Right lobe of liver (tissue), 6 donors: Measurements from ENCODE around the gene COPS7A. TPM values are rescaled to one million over a fixed set of nuclear protein-coding genes. Genes with fewer than 3 reads are reported as not detected.

Source experiments
- ATAC-seq, 4 donors: fragments of 200-7000 bp; cut with Tn5 transposase; one replicate each; pipeline ENCODE4 v1.9.1; 2020; ENCODE audit warnings: mild to moderate bottlenecking in 4 of 4, moderate library complexity in 4 of 4
- DNase-seq, 3 donors: peaks; one replicate each; pipeline ENCODE4 v3.0.0-alpha.2; 2020
- H3K27ac ChIP-seq, 3 donors: fragments of 200-600 bp; one replicate each; pipeline ENCODE4 v1.8.0; 2022
- H3K27me3 ChIP-seq, 2 donors: fragments of 200-600 bp; one replicate each; pipeline ENCODE4 v1.8.0; 2022
- H3K36me3 ChIP-seq, 4 donors: fragments of 200-600 bp; sonication (generic) in 1 of 4; one replicate each; pipeline versions ENCODE4 v1.5.1 to v1.8.0; 2017 to 2022; ENCODE audit warnings: control low read depth in 1 of 4
- H3K4me1 ChIP-seq, 4 donors: fragments of 200-600 bp; sonication (generic) in 1 of 4; one replicate each; pipeline versions ENCODE4 v1.5.1 to v1.8.0; 2017 to 2022; ENCODE audit warnings: control low read depth in 1 of 4
- H3K4me3 ChIP-seq, 3 donors: fragments of 200-600 bp; one replicate each; pipeline ENCODE4 v1.8.0; 2022
- H3K9me3 ChIP-seq, 4 donors: fragments of 200-600 bp; sonication (generic) in 1 of 4; one replicate each; pipeline versions ENCODE4 v1.5.1 to v1.8.0; 2017 to 2022; ENCODE audit warnings: control low read depth in 1 of 4
- POLR2A ChIP-seq: fragments of 450-650 bp; IDR thresholded peaks from one replicate; pipeline ENCODE4 v1.6.1; 2017; ENCODE audit warnings: antibody characterized with exemption, mild to moderate bottlenecking
- WGBS: methylation state at CpG from one replicate; pipeline ENCODE4 v1.1.6; 2018; ENCODE audit warnings: low coverage, low lambda C conversion rate; ENCODE audit not compliant: insufficient coverage; ENCODE audit errors: missing lambda C conversion rate; 5-methylcytosine and 5-hydroxymethylcytosine counted together
- intact Hi-C, 2 donors: fragments of 100-400 bp; cut with DNase I; formaldehyde crosslinking; loops; one replicate each; pipeline versions ENCODE4 v1.11.2 to v1.14.1; 2022
- small RNA-seq, 2 experiments: library from RNA; depleted of rRNA; stranded (forward); fragments of <200 nt; gene quantifications; one replicate each; pipeline ENCODE3, GENCODE V24; 2016
- total RNA-seq, 6 experiments: library from RNA; depleted of rRNA in 2 of 6; stranded (reverse); fragments of >200 nt in 2 of 6; fragmentation: NEBNext Ultra II Directional in 3 of 6; extraction: Animal tissue kit (Norgen Biotek cat#: 25700) in 3 of 6; gene quantifications; one replicate each; pipeline versions ENCODE4 v1.1.0 to v1.2.4, GENCODE V29; 2016 to 2023
- TF ChIP-seq, protein P1 (sequence below), 4 donors: fragments of 200-600 bp in 3 of 4; fragments of 450-650 bp in 1 of 4; IDR thresholded peaks; one replicate each; pipeline versions ENCODE4 v1.5.1 to v1.8.0; 2016 to 2022; ENCODE audit warnings: antibody characterized with exemption in 4 of 4, mild to moderate bottlenecking in 2 of 4
- donor health status: DM: no; HTN: yes; CAD: no.
- donor health status: DM: no; HTN: no; CAD: no.
- donor health status: DM: no; HTN: no; CAD: no.
- donor health status: DM: no; HTN: yes; CAD: no.
- donor health status: DM: no; HTN: yes; CAD: no.

The COPS7A gene
- total RNA-seq, 6 experiments from 2014 or later: 26.7 to 49.5 (median 30.6) TPM

DNA sequence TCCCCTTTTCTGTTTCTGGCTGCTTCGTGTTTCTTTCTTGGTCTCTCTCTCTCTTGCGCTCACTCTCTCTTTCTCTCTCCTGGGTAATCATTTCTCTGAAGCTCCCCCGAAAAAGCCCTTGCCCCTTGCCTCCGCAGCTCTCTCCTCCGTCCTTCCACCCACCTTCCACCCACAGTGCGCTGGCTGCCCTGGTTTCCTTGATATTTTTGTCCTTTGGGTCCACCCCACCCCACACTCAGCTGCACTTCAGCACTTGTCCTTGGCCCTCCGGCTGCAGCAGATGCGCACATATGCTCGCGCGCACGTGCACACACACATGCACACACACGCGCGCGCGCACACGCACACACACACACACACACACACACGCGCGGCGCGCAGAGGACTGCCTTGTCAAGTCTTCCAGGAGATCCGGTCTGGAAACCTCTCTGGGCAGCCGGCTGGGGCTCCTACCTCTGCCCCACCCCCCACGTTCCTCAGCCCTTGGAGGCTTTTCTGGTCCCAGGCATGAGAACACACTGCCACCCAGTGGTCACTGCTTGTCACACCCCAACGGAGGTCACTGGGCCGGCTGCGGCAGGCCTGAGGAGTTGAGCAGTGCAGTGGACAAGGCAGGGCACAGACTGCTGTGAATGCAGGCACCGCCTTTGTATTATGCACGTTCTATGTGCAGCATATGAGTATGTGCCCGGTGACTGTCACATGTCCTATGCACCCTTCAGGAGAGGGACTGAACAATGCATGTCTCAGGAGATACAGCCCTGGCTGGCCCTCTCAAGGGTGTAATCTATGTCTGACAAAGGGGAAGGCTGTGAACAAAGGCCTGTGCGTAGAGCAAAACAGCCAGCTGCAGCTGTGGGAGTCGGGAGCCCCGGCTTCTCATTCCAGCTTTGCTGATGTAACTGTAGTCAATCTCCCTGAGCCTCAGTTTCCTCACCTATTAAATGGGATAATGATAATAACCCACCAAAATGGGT lies 55.0 kb downstream of the COPS7A start:
- H3K27me3 ChIP-seq: no peaks in the 10 kb centered on the region
- TF ChIP-seq POLR2A: no peak
- TF ChIP-seq, protein P1, sequence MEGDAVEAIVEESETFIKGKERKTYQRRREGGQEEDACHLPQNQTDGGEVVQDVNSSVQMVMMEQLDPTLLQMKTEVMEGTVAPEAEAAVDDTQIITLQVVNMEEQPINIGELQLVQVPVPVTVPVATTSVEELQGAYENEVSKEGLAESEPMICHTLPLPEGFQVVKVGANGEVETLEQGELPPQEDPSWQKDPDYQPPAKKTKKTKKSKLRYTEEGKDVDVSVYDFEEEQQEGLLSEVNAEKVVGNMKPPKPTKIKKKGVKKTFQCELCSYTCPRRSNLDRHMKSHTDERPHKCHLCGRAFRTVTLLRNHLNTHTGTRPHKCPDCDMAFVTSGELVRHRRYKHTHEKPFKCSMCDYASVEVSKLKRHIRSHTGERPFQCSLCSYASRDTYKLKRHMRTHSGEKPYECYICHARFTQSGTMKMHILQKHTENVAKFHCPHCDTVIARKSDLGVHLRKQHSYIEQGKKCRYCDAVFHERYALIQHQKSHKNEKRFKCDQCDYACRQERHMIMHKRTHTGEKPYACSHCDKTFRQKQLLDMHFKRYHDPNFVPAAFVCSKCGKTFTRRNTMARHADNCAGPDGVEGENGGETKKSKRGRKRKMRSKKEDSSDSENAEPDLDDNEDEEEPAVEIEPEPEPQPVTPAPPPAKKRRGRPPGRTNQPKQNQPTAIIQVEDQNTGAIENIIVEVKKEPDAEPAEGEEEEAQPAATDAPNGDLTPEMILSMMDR (IDR thresholded peaks at IDR 0.05): peak; percentile 95 to 99 (median 96)
- H3K36me3 ChIP-seq: no peaks in the 10 kb centered on the region
- 3% methylated on average over 33 of the region's 35 CpGs for whole genome bisulfite sequencing
- no peaks in the 10 kb centered on the region for H3K9me3 ChIP-seq
- intact Hi-C loops: no loop called here
- H3K4me1 ChIP-seq: peaks cover 0 to 62% (median 27%) of the 10 kb centered on the region in 4 donors
- H3K4me3 ChIP-seq: peak overlapping the region; percentile 23 to 41 (median 30)
- peak overlapping the region; percentile 52 to 75 (median 62) for H3K27ac ChIP-seq
- ATAC-seq (peak; percentile 88 to 94 (median 90)), DNase-seq (peak; percentile 93 to 96 (median 95))

DNA sequence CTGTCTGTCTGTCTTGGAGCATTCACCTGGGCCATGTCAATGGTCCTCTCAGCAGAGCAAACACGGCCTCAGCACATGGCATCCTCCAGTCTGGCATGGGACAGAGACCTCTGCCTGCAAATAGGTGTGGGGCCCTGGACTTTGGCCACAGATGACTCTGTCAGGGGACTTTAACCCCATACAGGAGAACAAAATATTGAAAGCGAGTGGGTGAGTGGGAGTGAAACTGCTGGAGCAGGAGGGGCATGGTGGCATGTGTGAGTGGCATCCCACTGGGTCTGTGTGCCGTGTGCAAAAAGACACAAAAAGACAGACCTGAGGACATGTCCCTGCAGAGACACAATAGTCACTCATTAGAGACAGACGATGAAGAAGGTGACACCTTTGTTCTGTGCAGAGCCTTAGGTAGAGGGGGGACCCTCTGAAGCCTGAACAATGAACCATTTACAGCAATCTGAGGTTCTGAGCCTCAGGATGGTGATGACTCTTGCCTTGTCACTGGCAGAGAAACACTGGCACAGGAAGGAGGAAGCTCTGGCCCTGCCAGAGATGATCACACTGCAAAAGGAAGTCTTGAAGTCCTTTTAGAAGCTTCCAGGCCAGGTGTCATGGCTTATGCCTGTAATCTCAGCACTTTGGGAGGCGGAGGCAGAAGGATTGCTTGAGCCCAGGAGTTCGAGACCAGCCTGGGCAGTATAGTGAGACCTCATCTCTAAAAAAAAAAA lies 56.0 kb downstream of the COPS7A start:
- ATAC-seq: peak; percentile 62 to 79 (median 72)
- Histone ChIP-seq H3K4me3 (no peak overlapping the region), H3K36me3 (no peaks in the 10 kb centered on the region), H3K4me1 (peaks cover 0 to 52% (median 26%) of the 10 kb centered on the region in 4 donors), H3K27me3 (no peaks in the 10 kb centered on the region), H3K27ac (peak overlapping the region; percentile 52 to 75 (median 62)), H3K9me3 (no peaks in the 10 kb centered on the region)
- intact Hi-C loops: no loop called here
- peak; percentile 85 to 91 (median 88) for DNase-seq
- 26% methylated on average over 4 of the region's 6 CpGs for WGBS
- TF ChIP-seq, protein P1 (IDR thresholded peaks at IDR 0.05): no peak
- TF ChIP-seq POLR2A: no peak

DNA sequence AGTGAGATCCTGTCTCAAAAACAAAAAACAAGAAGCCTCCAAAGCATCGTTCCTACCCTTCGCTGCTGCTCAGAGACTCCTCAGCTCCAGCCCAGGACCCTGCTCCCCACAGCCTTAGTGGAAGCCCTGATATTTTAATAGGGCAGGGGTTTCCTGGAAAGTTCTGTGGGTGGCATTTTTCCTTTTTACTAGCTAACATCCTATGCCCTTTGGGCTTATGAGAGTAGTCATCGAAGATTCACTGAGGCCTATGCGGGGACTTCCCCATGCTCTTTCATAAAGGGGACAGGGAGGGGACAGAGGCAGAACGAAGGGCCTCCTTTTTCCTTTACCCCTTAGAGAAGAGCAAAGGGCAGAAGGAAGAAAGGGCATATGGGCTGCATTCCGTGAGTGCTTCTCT lies 56.7 kb downstream of the COPS7A start:
- no peak for DNase-seq
- ATAC-seq: no peak
- Histone ChIP-seq H3K4me1 (peaks cover 0 to 45% (median 21%) of the 10 kb centered on the region in 4 donors), H3K27ac (peak overlapping the region in 2 of 3 donors; percentile 52 to 62), H3K36me3 (no peaks in the 10 kb centered on the region), H3K9me3 (no peaks in the 10 kb centered on the region), H3K27me3 (no peaks in the 10 kb centered on the region), H3K4me3 (no peak overlapping the region)
- WGBS: 65% methylated on average over 4 of the region's 6 CpGs
- no peak for TF ChIP-seq POLR2A
- TF ChIP-seq, protein P1 (IDR thresholded peaks at IDR 0.05): no peak
- intact Hi-C loops: no loop called here

Small RNA genes within 50 kb of the gene (small RNA-seq; reads per million reads assigned to genes)
- gene RNU6-781P: 0 reads per million in 2 experiments

Other genes starting within 250 kb of the COPS7A start
- gene MRPL51, start 230.8 kb upstream of the COPS7A start, total RNA-seq: 100 to 1,000 TPM in 1 of 6 experiments, 10 to 100 TPM in 5; 38.2 to 104 (median 80.2) TPM
- gene NCAPD2, start 229.9 kb upstream of the COPS7A start, total RNA-seq: 10 to 100 TPM in 2 of 6 experiments, 1 to 10 TPM in 4; 6.2 to 40.9 (median 8.4) TPM
- 1,000 to 10,000 TPM in 4 of 6 experiments, 100 to 1,000 TPM in 2; 788 to 3,247 (median 1,580) TPM for gene GAPDH, start 189.5 kb upstream of the COPS7A start, total RNA-seq
- 1 to 10 TPM; 5.5 to 9.3 (median 7.4) TPM for gene IFFO1, start 168.0 kb upstream of the COPS7A start, total RNA-seq
- 10 to 100 TPM; 12.6 to 20.1 (median 18.5) TPM for gene NOP2, start 155.8 kb upstream of the COPS7A start, total RNA-seq
- 100 to 1,000 TPM in 1 of 6 experiments, 10 to 100 TPM in 5; 66.7 to 102 (median 82.3) TPM for gene CHD4, start 116.7 kb upstream of the COPS7A start, total RNA-seq
- gene LPAR5, start 88.1 kb upstream of the COPS7A start, total RNA-seq: 1 to 10 TPM in 1 of 6 experiments, under 1 TPM in 5; 0.31 to 1.5 (median 0.78) TPM
- gene ACRBP, start 76.6 kb upstream of the COPS7A start, total RNA-seq: 1 to 10 TPM in 4 of 6 experiments, under 1 TPM in 1, not detected in 1; 0.95 to 3.3 (median 1.7) TPM
- gene ING4, start 60.9 kb upstream of the COPS7A start, total RNA-seq: 10 to 100 TPM; 10.6 to 20.0 (median 17.0) TPM
- 10 to 100 TPM; 11.9 to 22.3 (median 18.3) TPM for gene ZNF384, start 34.7 kb upstream of the COPS7A start, total RNA-seq
- not detected for gene PIANP, start 23.2 kb upstream of the COPS7A start, total RNA-seq
- 100 to 1,000 TPM; 104 to 185 (median 134) TPM for gene MLF2, start 29.1 kb downstream of the COPS7A start, total RNA-seq
- gene PTMS, start 42.3 kb downstream of the COPS7A start, total RNA-seq: 100 to 1,000 TPM; 113 to 484 (median 404) TPM
- 1 to 10 TPM in 4 of 6 experiments, under 1 TPM in 2; 0.18 to 2.3 (median 1.4) TPM for gene LAG3, start 48.5 kb downstream of the COPS7A start, total RNA-seq
- 10 to 100 TPM; 10.0 to 41.6 (median 28.1) TPM for gene CD4, start 65.5 kb downstream of the COPS7A start, total RNA-seq
- gene GPR162, start 97.8 kb downstream of the COPS7A start, total RNA-seq: 1 to 10 TPM in 4 of 6 experiments, under 1 TPM in 2; 0.37 to 3.1 (median 2.1) TPM
- 1 to 10 TPM in 5 of 6 experiments, under 1 TPM in 1; 0.98 to 2.1 (median 1.5) TPM for gene P3H3, start 104.4 kb downstream of the COPS7A start, total RNA-seq
- under 1 TPM in 4 of 6 experiments, not detected in 2; 0.17 to 0.51 (median 0.43) TPM for gene GNB3, start 116.9 kb downstream of the COPS7A start, total RNA-seq
- gene CDCA3, start 127.2 kb downstream of the COPS7A start, total RNA-seq: 1 to 10 TPM in 4 of 6 experiments, under 1 TPM in 2; 0.62 to 1.7 (median 1.3) TPM
- 10 to 100 TPM; 38.2 to 59.5 (median 42.6) TPM for gene USP5, start 128.1 kb downstream of the COPS7A start, total RNA-seq
- 100 to 1,000 TPM; 265 to 400 (median 331) TPM for gene TPI1, start 143.5 kb downstream of the COPS7A start, total RNA-seq
- 1 to 10 TPM; 1.7 to 5.3 (median 3.6) TPM for gene SPSB2, start 149.3 kb downstream of the COPS7A start, total RNA-seq
- 1 to 10 TPM in 5 of 6 experiments, under 1 TPM in 1; 0.93 to 4.3 (median 2.6) TPM for gene LRRC23, start 180.8 kb downstream of the COPS7A start, total RNA-seq
- 1 to 10 TPM; 1.1 to 9.3 (median 2.0) TPM for gene ENO2, start 190.5 kb downstream of the COPS7A start, total RNA-seq
- 10 to 100 TPM in 5 of 6 experiments, 1 to 10 TPM in 1; 9.2 to 24.1 (median 16.8) TPM for gene ATN1, start 203.9 kb downstream of the COPS7A start, total RNA-seq
- gene RNU7-1, start 219.8 kb downstream of the COPS7A start, total RNA-seq: not detected
- gene C12orf57, start 220.0 kb downstream of the COPS7A start, total RNA-seq: 100 to 1,000 TPM in 2 of 6 experiments, 10 to 100 TPM in 4; 47.6 to 189 (median 70.5) TPM
- gene PTPN6, start 227.3 kb downstream of the COPS7A start, total RNA-seq: 10 to 100 TPM; 12.1 to 30.6 (median 19.4) TPM
- 100 to 1,000 TPM in 4 of 6 experiments, 10 to 100 TPM in 2; 95.5 to 215 (median 122) TPM for gene PHB2, start 246.6 kb downstream of the COPS7A start, total RNA-seq
- gene EMG1, start 246.9 kb downstream of the COPS7A start, total RNA-seq: 10 to 100 TPM; 13.2 to 28.1 (median 18.9) TPM